Measurements from ENCODE around the gene TULP4. TPM values are rescaled to one million over a fixed set of nuclear protein-coding genes. Genes with fewer than 3 reads are reported as not detected.

The TULP4 gene
- polyA plus RNA-seq, 1 donor (not counting 4 experiments of a cell fraction or from before 2014, with no cell fraction given), result 13.1 TPM

DNA sequence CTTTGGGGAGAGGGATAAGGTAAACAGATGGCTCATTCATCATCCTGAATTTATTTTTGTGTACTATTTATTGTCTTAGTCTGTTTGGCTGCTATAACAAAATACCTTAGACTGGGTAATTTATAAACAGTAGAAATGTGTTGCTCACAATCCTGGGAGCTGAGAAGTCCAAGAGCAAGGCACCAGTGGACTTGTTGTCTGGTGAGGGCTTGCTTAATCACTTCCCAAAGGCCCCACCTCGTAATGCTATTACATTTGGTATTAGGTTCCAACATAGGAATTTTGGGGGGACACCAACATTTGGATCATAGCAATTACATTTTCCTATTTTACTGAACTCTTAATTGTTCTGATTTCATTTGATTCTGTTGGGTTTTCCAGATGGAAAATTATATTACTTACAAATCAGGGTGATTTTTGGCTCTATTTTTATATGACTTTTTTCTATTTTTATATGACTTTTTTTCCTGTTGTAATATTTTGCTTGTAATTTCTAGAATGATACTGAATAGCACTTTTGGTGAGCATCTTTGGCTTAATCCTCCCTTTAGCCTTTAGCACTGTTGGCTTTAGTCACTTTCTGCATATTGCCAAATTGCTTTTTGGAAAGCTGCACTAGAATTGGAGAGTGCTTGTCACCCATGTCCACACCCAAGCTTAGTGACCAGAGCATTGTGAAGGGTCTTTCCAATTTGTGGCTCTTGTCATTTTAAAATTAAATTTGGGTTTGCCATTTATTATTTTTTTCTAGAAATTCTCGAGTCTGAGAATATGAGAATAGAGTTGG lies 43.7 kb upstream of the TULP4 start:
- peaks cover 22% of the 10 kb centered on the region for H3K79me2 ChIP-seq (ENCODE audit: control insufficient read depth, insufficient read depth, low read length)
- no peak for TF ChIP-seq EZH2 (IDR thresholded peaks at IDR 0.05; ENCODE audit: low read length)
- TF ChIP-seq, protein P1, sequence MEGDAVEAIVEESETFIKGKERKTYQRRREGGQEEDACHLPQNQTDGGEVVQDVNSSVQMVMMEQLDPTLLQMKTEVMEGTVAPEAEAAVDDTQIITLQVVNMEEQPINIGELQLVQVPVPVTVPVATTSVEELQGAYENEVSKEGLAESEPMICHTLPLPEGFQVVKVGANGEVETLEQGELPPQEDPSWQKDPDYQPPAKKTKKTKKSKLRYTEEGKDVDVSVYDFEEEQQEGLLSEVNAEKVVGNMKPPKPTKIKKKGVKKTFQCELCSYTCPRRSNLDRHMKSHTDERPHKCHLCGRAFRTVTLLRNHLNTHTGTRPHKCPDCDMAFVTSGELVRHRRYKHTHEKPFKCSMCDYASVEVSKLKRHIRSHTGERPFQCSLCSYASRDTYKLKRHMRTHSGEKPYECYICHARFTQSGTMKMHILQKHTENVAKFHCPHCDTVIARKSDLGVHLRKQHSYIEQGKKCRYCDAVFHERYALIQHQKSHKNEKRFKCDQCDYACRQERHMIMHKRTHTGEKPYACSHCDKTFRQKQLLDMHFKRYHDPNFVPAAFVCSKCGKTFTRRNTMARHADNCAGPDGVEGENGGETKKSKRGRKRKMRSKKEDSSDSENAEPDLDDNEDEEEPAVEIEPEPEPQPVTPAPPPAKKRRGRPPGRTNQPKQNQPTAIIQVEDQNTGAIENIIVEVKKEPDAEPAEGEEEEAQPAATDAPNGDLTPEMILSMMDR (optimal IDR thresholded peaks at IDR 0.05 in 1 of 3, IDR thresholded peaks at IDR 0.05 in 1 of 3, conservative IDR thresholded peaks at IDR 0.05 in 1 of 3; ENCODE audit: extremely low read depth in 1 of 3, insufficient read depth in 2 of 3, low read length in 3 of 3), result no peak
- peaks cover 6% of the 10 kb centered on the region for H3K4me1 ChIP-seq (ENCODE audit: control insufficient read depth, extremely low read depth, insufficient read depth, low read length)
- H3K9me3 ChIP-seq (ENCODE audit: control insufficient read depth, low read depth, low read length), result no peaks in the 10 kb centered on the region
- no peaks in the 10 kb centered on the region for H3K9me1 ChIP-seq (ENCODE audit: control insufficient read depth, extremely low read depth, insufficient read depth, low read length)
- H3K36me3 ChIP-seq (ENCODE audit: control insufficient read depth in 2 of 2, extremely low read depth in 1 of 2, insufficient read depth in 2 of 2, low read length in 2 of 2), result peaks cover 0 to 12% of the 10 kb centered on the region in 2 experiments
- H4K20me1 ChIP-seq (ENCODE audit: control insufficient read depth, extremely low read depth, insufficient read depth, low read length), result no peaks in the 10 kb centered on the region
- FAIRE-seq (no peak), DNase-seq (ENCODE audit: low read depth, low spot score) (no peak)
- H3K4me2 ChIP-seq (ENCODE audit: control insufficient read depth, extremely low read depth, insufficient read depth, low read depth, low read length), result no peak overlapping the region
- H2AFZ ChIP-seq (ENCODE audit: control insufficient read depth, low read length), result no peak overlapping the region
- H3K27me3 ChIP-seq (ENCODE audit: control insufficient read depth, extremely low read depth, insufficient read depth, low read length), result no peaks in the 10 kb centered on the region
- H3K4me3 ChIP-seq (ENCODE audit: control insufficient read depth in 2 of 3, extremely low read depth in 1 of 3, insufficient read depth in 2 of 3, low read depth in 1 of 3, low read length in 3 of 3), result no peak overlapping the region
- no peak overlapping the region for H3K9ac ChIP-seq (ENCODE audit: control insufficient read depth, extremely low read depth, insufficient read depth, low read length)
- dilution Hi-C loops (cut with MboI; ENCODE audit: extremely low pct_ligation_motif_present, low sequenced_read_pairs), result no loop called here
- H3K27ac ChIP-seq (ENCODE audit: control insufficient read depth, insufficient read depth, low read length), result no peak overlapping the region

DNA sequence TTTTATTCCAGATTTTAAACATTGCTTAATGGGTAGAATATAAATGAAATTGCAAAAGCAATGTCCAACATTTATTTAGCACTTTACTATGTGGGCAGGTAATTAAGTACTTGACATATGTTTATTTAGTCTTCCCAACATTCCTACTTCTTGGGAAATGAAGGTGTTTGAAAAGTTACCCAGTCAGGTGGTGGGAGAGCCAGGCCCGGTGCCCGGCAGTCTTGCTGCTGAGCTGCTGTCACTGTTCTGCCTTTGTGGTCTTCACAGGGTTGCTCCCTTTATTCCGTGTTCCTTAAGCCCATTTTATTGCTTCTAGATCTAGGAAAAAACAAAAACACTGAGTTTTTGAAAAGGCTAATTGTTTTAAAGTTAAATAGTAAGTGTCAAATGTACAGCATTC lies 42.6 kb upstream of the TULP4 start:
- FAIRE-seq (no peak), DNase-seq (ENCODE audit: low read depth, low spot score) (no peak)
- Histone ChIP-seq H3K9me3 (ENCODE audit: control insufficient read depth, low read depth, low read length) (no peaks in the 10 kb centered on the region), H3K4me2 (ENCODE audit: control insufficient read depth, extremely low read depth, insufficient read depth, low read depth, low read length) (no peak overlapping the region), H3K9ac (ENCODE audit: control insufficient read depth, extremely low read depth, insufficient read depth, low read length) (no peak overlapping the region), H2AFZ (ENCODE audit: control insufficient read depth, low read length) (no peak overlapping the region), H3K9me1 (ENCODE audit: control insufficient read depth, extremely low read depth, insufficient read depth, low read length) (no peaks in the 10 kb centered on the region), H3K27me3 (ENCODE audit: control insufficient read depth, extremely low read depth, insufficient read depth, low read length) (no peaks in the 10 kb centered on the region), H4K20me1 (ENCODE audit: control insufficient read depth, extremely low read depth, insufficient read depth, low read length) (no peaks in the 10 kb centered on the region), H3K36me3 (ENCODE audit: control insufficient read depth in 2 of 2, extremely low read depth in 1 of 2, insufficient read depth in 2 of 2, low read length in 2 of 2) (peaks cover 0 to 11% of the 10 kb centered on the region in 2 experiments), H3K4me3 (ENCODE audit: control insufficient read depth in 2 of 3, extremely low read depth in 1 of 3, insufficient read depth in 2 of 3, low read depth in 1 of 3, low read length in 3 of 3) (no peak overlapping the region), H3K4me1 (ENCODE audit: control insufficient read depth, extremely low read depth, insufficient read depth, low read length) (peaks cover 6% of the 10 kb centered on the region), H3K27ac (ENCODE audit: control insufficient read depth, insufficient read depth, low read length) (no peak overlapping the region), H3K79me2 (ENCODE audit: control insufficient read depth, insufficient read depth, low read length) (peaks cover 23% of the 10 kb centered on the region)
- dilution Hi-C loops (cut with MboI; ENCODE audit: extremely low pct_ligation_motif_present, low sequenced_read_pairs), result no loop called here
- TF ChIP-seq EZH2 (IDR thresholded peaks at IDR 0.05; ENCODE audit: low read length), result no peak
- TF ChIP-seq, protein P1 (optimal IDR thresholded peaks at IDR 0.05 in 1 of 3, IDR thresholded peaks at IDR 0.05 in 1 of 3, conservative IDR thresholded peaks at IDR 0.05 in 1 of 3; ENCODE audit: extremely low read depth in 1 of 3, insufficient read depth in 2 of 3, low read length in 3 of 3), result no peak

All from keratinocyte (primary cell).